Measurements from ENCODE around the gene TRERF1.

- TF ChIP-seq CTCF (IDR thresholded peaks at IDR 0.05) (no peak), POLR2A (IDR thresholded peaks at IDR 0.05) (no peak), EP300 (IDR thresholded peaks at IDR 0.05) (no peak)
These were observed 258.2 kb downstream of the TRERF1 start for GRCh38 chr6:42193491-42193894.
